Measurements from ENCODE around the gene KCNQ5. TPM values are rescaled to one million over a fixed set of nuclear protein-coding genes. Genes with fewer than 3 reads are reported as not detected.

The KCNQ5 gene
- total RNA-seq, 1 donor from 2014 or later: 1.2 TPM

DNA sequence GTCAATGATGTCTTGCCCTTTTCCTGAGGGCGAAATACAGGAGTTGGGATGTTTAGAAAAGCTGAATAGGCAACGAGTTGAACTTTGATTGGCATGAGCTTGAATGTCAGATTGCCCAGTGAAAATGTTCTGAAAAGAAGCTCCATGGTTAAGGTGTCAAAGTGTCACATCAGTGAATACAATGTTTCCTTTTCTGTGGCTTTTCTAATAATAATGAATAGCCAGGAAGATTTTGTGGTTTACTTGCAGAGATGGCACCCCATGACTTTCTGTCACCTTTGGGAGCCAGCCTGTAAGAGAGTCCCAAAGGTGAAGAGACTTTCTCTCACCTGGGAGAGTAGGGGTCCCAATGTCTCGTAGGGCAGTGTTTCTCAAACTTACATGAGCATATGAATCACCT lies 119.2 kb downstream of the KCNQ5 start:
- H3K27me3 Mint-ChIP-seq (ENCODE audit: low read depth): peaks cover 4% of the 10 kb centered on the region
- no peak overlapping the region for H3K4me3 Mint-ChIP-seq
- DNase-seq (ENCODE audit: low read depth, low spot score): no peak
- H3K9me3 Mint-ChIP-seq: no peaks in the 10 kb centered on the region
- TF ChIP-seq, protein P1, sequence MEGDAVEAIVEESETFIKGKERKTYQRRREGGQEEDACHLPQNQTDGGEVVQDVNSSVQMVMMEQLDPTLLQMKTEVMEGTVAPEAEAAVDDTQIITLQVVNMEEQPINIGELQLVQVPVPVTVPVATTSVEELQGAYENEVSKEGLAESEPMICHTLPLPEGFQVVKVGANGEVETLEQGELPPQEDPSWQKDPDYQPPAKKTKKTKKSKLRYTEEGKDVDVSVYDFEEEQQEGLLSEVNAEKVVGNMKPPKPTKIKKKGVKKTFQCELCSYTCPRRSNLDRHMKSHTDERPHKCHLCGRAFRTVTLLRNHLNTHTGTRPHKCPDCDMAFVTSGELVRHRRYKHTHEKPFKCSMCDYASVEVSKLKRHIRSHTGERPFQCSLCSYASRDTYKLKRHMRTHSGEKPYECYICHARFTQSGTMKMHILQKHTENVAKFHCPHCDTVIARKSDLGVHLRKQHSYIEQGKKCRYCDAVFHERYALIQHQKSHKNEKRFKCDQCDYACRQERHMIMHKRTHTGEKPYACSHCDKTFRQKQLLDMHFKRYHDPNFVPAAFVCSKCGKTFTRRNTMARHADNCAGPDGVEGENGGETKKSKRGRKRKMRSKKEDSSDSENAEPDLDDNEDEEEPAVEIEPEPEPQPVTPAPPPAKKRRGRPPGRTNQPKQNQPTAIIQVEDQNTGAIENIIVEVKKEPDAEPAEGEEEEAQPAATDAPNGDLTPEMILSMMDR (conservative IDR thresholded peaks at IDR 0.05): no peak
- no peak overlapping the region for H3K27ac Mint-ChIP-seq (ENCODE audit: unreplicated experiment)
- H3K4me1 Mint-ChIP-seq: no peaks in the 10 kb centered on the region
- H3K36me3 Mint-ChIP-seq (ENCODE audit: low read depth): no peaks in the 10 kb centered on the region

DNA sequence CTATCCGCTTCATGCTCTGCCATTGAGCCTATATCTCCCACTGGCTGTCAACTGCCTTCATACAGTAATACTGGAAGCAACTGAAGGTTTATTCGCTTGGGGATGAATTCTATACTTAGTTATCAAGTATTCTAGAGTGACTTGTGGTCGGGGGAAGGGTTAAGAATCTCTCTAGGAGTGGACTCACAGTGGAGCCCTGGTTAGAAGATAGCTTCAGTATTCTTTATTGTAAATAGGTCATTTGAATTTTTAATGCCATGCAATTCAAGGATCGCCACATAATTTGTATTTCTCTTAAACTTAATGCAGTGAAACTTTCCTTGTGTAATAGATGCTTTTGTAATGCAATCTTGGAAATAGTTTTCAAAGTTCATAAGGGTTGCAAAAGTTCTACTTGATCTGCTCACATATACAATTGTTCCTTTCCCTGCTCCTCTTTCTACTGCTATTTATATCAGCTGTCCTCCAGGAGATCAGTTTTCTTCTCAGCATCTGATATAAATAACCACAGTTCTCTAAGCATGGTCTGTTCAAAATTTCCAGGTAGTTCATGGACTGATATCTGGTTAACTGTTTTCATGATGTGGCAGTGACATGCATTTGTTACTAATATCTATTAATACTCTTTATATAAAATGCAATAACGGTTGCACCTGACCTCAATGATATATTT lies 120.3 kb downstream of the KCNQ5 start:
- TF ChIP-seq, protein P1 (conservative IDR thresholded peaks at IDR 0.05): no peak
- H3K27ac Mint-ChIP-seq (ENCODE audit: unreplicated experiment): no peak overlapping the region
- H3K4me1 Mint-ChIP-seq: no peaks in the 10 kb centered on the region
- H3K36me3 Mint-ChIP-seq (ENCODE audit: low read depth): no peaks in the 10 kb centered on the region
- H3K9me3 Mint-ChIP-seq: no peaks in the 10 kb centered on the region
- DNase-seq (ENCODE audit: low read depth, low spot score): no peak
- H3K27me3 Mint-ChIP-seq (ENCODE audit: low read depth): peaks cover 4% of the 10 kb centered on the region
- no peak overlapping the region for H3K4me3 Mint-ChIP-seq

DNA sequence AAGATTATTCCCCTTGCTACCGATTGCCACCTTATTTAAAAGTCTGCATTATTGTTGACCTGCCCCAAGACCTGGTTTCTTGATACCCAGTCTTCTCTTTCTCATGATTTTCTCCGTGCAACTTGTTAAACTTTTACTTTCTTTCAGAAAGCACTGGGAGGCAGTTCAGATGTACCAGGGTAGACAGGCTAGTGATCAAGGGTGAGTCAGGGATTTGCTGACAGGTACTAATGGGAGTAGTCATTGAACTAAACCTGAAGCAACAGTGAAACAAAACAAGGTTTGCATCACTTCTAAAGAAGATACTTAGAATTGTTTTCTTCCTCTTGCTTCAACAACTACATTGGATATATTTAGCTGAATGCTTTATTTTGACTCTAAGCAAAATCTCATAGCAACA lies 124.4 kb downstream of the KCNQ5 start:
- no peaks in the 10 kb centered on the region for H3K4me1 Mint-ChIP-seq
- H3K27ac Mint-ChIP-seq (ENCODE audit: unreplicated experiment): no peak overlapping the region
- H3K36me3 Mint-ChIP-seq (ENCODE audit: low read depth): no peaks in the 10 kb centered on the region
- DNase-seq (ENCODE audit: low read depth, low spot score): no peak
- no peaks in the 10 kb centered on the region for H3K9me3 Mint-ChIP-seq
- peaks cover 2% of the 10 kb centered on the region for H3K27me3 Mint-ChIP-seq (ENCODE audit: low read depth)
- TF ChIP-seq, protein P1 (conservative IDR thresholded peaks at IDR 0.05): no peak
- H3K4me3 Mint-ChIP-seq: no peak overlapping the region

DNA sequence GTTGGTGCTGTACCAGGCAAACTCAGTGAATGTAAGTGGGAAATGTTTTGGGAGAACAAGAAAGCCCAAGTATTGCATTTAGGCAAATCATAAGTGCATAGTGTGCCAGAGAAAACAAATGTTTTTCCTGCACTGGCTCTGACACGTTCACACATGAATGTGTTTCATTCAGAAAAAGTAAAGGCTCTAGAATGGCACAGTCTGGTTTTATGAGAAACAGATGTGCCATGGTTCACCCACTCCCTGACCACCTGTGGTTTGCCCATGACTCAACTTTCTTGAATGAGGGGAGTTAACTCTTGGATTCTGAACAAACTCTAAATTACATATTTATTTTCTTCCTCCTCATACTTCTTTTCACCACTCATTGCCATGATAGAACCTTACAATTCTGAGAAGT lies 126.9 kb downstream of the KCNQ5 start:
- TF ChIP-seq, protein P1 (conservative IDR thresholded peaks at IDR 0.05): no peak
- no peaks in the 10 kb centered on the region for H3K9me3 Mint-ChIP-seq
- H3K36me3 Mint-ChIP-seq (ENCODE audit: low read depth): no peaks in the 10 kb centered on the region
- no peaks in the 10 kb centered on the region for H3K4me1 Mint-ChIP-seq
- H3K4me3 Mint-ChIP-seq: no peak overlapping the region
- peaks cover 3% of the 10 kb centered on the region for H3K27me3 Mint-ChIP-seq (ENCODE audit: low read depth)
- DNase-seq (ENCODE audit: low read depth, low spot score): no peak
- H3K27ac Mint-ChIP-seq (ENCODE audit: unreplicated experiment): no peak overlapping the region

DNA sequence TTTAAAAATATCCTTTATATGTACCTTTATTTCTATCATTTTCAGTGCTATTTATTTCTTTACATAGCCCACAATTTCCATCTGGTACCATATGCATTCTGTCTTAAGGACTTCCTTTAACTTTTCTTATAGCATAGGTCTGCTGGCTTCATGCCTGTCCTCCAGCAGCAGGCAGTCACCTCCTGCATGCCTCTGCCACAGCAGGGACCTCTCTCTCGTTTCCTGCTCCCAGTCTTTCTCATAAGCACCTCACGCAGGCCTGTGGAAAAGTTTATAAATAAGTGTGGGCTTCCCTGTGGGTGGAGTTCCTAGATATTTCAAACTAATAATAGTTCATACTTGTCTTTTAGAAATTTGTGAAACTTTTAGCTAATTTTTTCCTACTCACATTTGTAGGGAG lies 133.9 kb downstream of the KCNQ5 start:
- TF ChIP-seq, protein P1 (conservative IDR thresholded peaks at IDR 0.05): no peak

More for the DNA sequence above, 133.9 kb downstream of the KCNQ5 start:
- H3K36me3 Mint-ChIP-seq (ENCODE audit: low read depth): no peaks in the 10 kb centered on the region
- H3K4me3 Mint-ChIP-seq: no peak overlapping the region
- peaks cover 3% of the 10 kb centered on the region for H3K27me3 Mint-ChIP-seq (ENCODE audit: low read depth)
- DNase-seq (ENCODE audit: low read depth, low spot score): no peak
- no peaks in the 10 kb centered on the region for H3K9me3 Mint-ChIP-seq
- no peaks in the 10 kb centered on the region for H3K4me1 Mint-ChIP-seq
- H3K27ac Mint-ChIP-seq (ENCODE audit: unreplicated experiment): no peak overlapping the region
